EH (cell line): Measurements from ENCODE around the gene AHRR.
"Not testable (repeated sequence)": the region's sequence is repeated elsewhere in the genome, so short reads cannot be mapped to it uniquely, and the experiment has no call there.

Source experiments
- DNase-seq: peaks from one replicate; pipeline ENCODE4 v3.0.0-alpha.2; 2015; ENCODE audit warnings: low read depth

Gene AHRR

DNA sequence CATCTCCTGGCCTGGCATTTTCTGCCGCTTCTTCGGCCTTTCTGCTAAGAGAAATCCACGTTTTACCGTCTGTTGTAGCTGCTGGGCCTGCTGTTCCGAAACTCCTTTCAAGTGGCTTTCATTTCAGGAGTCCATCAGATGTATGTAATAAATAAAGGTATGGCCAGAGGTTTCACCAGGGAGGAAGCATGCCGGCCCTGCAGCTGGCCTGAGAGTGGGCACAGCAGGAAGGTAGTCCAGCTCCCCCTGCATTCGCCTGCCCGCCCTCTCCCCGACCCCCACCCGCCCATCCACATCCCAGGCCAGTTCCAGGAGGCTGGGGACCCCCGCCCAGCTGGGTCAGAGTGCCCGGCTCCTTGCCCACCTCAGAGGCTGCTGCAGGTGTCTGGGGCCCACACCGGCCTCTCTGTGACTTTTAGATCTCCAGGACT, 75.0 kb downstream of the AHRR start:
- DNase-seq, result no peak

DNA sequence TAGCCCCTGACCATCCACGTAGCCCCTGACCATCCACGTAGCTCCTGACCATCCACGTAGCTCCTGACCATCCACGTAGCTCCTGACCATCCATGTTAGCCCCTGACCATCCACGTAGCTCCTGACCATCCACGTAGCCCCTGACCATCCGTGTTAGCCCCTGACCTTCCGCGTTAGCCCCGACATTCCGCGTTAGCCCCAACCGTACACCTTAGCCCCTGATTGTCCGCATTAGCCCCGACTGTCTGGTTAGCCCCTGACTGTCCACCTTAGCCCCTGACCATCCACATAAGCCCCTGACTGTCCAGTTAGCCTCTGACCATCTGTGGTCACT, 76.6 kb downstream of the AHRR start:
- not testable (repeated sequence) for DNase-seq

DNA sequence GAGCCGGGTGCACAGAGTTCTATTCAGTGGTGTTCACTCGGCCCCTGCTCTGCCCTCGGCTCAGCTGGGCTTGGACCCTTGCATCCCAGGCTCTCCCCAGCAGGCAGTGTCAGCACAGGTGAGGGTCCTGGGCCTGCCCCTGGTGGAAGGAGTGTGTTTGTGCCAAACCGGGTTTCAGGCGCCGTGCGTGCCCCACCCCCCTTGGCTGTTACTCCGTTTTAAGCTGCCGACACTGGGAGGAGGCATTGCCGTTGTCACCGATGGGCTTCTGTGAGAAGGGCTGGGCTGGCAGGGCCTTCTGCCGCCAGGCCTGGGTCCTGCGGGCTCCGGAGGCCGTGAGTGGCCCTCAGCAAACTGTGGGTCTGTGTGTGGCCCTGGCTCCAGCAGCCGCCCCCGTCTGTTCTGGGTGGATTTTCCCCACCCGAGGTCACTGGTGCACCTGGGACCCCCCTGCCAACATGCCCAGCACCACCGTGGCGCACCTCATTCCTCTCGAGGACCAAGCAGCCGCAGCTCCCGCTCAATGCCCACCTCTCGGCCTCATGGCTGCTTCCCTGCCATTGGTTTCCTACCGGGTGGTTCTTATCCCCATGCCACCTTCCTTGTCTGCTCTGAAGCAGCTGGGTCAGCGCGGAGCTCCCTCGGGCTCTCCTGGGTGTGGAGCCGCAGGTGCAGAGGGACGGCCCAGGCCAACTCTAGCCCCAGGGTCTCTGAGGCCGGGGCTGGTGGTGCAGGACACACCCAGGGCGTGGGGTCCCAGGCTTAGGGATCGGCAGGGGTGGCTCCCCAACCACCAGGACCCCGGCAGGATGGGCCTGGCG, 77.2 kb downstream of the AHRR start:
- DNase-seq, result no peak

DNA sequence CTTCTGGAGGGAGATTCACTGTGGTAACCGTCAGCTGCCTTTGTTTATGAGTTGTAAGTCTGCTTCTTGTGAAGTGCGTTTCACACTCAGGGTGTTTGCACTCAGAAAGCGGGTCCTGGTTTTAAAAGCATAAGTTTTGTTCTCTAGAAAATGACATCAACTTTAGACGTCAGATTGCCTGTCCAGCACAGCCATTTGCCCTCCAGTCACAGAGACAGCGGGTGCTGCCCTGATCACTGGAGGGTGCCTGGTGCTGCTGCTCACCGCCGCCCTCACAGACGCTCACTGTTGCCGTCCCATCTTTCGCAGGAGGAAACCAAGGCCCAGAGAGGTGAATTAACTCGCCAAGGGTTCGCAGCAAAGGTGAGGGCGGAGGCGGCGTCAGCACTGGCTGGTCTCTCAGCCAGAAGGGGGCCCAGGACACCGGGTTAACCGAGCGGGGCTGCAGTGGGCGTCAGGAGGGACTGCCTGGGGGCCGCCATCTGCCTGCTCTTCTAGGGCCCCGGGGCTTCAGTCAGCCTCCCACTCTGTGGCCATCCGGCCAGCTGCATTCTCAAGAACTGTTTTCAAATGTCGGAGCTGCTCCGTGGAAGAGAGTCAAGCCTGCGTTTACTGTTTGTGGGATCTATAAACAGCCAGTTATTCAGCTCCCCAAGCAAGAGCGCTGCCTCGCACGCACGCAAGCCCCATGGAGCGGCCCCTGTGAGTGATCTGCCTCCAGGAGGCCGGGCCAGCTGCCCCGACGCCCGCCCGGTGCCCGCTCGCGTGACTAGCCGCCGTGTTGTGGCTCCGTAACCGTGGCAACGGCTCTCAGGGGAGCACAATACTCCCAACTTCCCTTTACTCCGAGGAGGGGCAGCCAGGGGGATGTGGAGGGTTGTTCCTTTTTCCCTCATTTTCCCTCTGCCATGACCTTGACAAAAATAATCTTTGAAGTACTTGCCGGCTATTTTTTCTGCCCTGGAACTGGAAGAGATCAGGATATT, 78.1 kb downstream of the AHRR start:
- peak; percentile 99 for DNase-seq

DNA sequence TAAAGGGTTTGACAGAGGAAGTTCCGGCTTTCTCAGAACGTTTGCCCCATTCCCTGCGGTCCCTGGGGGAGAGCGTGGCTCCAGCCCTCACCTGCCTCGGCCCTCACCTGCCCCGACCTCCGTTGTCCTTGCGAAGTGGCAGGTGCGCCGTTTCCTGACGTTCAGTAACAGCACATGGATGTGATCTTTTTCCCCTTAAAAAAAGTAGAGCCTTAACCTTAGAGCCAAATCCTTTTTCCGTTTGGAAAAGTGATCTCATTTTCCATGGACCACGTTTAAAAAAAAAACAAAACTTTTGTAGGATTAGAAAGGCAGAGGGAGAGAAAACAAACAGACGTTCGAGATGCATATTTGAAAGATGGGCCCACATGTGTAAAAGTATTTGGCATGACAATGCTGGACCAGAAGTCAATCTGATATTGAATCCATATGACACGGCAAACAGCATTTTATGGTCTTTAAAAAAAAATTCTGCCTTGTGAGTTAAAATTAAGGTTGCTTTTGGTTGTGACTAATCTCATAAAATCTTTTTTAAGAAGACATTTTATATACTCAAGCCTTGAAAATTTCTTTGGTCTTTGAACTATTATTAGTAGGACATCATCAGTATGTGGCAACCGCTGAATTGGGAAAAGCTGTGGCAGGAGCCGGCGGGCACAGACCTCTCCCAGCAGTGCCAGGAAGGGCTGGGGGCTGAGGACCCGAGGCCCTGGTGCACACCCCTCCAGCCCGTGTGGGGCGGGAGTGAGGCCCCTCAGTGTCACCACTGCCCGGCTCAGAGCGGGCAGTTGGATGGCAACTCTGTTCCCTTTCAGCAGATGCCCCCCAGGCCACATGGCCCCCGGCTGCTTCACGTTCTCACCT, 79.0 kb downstream of the AHRR start:
- DNase-seq, result peak; percentile 99

DNA sequence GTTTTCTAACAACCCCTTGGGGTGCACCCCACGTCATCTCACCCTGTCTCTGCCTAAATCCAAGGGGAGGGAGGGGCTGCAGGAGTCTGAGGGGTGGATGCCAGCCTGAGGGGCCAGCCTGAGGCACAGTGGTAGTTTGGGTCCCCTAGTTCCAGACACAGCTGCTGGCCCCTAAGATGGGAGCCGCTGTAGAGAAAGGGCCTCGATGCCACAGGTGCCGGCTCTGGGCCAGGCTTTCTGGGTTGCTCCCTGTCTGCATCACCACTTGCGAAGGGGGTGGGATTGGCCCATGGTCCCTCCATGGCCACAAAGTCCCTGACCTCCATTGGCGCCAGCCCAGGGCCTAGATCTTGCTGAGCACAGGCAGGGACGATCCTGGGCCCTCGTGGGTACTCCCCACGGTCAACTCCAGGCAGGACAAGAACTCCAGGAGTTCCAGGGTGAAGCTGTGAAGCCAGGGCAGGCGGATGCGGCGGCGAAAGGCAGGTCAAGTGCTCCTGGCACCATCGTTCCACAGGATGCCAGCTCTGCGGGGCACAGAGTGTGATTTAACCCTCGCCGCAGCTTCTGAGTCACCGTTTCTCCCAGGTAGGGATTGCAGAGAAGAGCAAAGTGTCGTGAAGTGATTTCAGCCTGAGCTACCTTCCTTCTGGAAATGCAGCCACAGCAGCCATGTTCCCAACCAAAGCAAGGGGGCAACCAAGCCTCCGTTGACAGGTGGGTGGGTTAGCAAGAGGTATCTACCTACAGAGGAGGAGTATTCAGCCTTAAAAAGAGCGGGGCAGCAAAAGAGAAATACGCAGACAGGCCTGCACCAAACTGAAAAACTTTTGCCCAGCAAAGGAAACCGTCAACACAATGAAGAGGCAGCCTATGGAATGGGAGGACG, 79.9 kb downstream of the AHRR start:
- no peak for DNase-seq

DNA sequence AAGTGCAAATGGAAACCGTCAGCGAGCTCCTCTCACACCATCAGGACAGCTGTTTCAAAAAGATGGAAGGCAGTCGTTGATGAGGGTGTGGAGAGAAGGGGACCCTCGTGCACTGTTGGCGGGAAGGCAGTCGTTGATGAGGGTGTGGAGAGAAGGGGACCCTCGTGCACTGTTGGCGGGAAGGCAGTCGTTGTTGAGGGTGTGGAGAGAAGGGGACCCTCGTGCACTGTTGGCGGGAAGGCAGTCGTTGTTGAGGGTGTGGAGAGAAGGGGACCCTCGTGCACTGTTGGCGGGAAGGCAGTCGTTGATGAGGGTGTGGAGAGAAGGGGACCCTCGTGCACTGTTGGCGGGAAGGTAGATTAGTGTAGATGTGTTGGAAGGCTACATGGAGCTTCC, 80.7 kb downstream of the AHRR start:
- not testable (repeated sequence) for DNase-seq

DNA sequence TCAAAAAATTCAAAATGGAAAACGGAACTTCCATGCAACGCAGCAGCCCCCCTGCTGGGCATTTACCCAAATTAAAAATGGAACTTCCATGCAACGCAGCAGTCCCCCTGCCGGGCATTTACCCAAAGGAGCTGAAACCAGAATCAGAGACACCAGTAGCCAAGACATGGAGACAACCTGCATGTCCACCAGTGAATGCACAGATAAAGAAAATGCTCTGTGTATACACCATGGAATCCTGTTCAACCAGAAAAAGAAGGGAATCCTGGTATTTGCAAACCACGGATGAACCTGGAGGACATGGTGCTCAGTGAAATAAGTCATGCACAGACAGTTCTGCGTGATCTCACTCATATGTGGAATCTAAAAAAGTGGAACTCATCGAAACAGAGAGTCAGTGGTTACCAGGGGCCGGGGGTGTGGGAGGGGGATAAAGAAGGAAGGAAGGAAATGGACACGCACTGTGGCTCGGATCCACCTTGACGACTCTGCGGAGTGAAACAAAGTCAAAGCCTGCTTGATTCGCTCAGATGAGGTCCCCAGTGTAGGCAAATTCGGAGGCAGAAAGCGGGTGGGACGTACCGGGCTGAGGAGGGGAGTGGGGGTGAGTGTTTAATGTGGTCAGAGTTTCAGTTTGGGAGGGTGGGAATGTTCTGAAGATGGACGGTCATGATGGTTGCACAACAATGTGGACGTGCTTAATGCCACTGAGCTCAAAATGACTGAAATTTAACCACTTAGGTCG, 81.3 kb downstream of the AHRR start:
- DNase-seq, result no peak

DNA sequence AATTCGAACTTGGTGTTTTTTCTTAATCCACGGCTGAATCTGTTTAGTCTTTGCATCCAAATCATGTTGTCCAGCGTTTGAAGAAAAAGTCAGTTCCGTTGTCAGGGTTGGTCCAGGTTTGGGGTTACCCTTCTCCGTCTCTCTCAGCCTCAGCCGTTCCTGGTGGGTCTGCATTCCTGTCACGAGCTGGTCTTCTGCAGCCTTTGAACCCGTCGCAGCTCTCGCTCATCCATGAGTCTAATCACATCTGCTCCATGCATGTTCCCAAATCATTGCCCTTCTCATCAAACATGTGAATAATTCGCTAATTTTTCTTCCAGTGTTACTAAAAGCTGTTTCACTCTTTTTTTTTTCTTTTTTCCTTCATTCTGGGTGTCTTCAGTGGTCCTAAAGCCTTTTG, 82.5 kb downstream of the AHRR start:
- DNase-seq, result no peak

DNA sequence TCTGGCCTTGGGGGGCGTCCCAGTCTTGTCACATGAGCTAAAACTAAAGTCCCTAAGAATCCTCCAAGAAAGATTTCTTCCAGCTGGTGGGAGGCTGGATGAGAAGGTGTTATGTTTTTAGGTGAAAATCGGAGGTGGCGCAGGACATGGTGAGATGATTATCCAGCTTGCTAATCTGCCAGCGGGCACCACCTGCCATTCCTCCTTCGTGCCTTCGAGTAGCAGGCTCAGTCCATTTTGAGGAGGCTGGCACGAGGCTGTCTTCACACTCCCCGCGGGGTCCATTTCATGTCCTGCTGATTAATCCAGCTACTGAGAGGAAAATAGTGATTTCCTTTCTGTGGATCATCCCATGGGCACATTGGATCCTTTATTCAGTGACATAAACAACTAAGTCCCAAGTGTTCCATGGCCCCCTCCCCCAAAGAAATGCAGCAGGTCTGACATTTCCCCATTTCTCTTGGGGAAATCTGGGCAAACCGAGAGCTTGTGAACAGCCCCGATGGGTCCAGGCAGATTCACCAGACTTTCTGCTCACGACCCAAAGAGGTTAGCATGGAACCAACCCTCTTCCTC, 83.2 kb downstream of the AHRR start:
- no peak for DNase-seq

DNA sequence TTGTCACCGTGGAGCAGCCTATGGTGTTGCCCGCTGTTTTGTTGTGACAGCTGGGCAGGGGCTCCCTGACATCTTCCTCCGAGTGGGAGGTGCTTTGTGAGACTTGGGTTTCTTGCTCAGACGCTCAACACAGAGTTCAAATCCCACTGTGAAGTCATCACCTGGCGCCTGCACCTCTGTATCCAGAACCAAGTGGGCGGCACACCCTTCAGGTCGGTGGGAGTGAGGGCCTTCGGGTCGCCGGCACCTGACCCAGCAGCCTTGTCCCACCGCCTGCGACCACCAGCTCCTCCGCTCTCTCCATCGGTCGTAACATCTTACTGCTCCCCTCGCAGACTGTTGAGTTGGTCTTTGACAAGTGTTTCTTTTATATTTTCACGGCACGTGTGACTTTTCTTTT, 83.9 kb downstream of the AHRR start:
- no peak for DNase-seq

DNA sequence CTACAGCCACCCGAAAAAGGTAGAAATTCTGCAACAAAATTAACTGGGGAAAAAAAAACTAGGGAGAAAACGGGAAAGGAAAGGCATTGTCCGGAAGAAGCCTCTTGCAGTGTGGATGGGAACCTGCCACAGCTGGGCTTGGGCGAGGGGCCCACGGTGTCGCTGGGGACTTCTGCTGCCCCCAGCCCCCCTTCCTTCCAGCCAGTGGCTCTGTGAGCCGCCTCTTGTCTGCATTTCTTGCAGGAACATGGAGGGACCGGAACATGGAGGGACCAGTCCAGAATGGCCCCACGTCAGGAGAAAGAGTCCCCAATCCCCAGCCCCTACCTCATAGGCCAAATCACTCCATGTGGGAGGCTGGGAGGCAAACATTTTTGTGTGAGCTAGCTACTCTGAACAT, 84.5 kb downstream of the AHRR start:
- DNase-seq, result no peak

DNA sequence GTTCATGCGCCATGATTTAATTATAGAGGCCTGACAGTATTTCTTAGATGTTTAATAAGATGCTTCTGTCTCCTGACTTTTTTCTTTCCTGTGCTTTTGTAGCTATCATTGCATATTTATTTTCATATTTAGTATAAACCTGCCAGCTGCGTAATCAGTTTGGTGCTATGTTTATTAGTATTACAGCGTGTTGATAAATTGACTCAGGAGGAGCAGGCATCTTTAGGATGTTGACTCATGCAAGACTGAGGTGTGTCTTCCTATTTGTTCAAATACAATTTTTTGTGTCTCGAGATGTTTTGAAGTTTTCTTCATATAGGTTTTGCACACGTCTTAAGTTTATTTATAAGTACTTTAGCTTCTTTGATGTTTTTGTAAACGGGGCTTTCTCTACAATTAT, 85.5 kb downstream of the AHRR start:
- DNase-seq, result no peak

DNA sequence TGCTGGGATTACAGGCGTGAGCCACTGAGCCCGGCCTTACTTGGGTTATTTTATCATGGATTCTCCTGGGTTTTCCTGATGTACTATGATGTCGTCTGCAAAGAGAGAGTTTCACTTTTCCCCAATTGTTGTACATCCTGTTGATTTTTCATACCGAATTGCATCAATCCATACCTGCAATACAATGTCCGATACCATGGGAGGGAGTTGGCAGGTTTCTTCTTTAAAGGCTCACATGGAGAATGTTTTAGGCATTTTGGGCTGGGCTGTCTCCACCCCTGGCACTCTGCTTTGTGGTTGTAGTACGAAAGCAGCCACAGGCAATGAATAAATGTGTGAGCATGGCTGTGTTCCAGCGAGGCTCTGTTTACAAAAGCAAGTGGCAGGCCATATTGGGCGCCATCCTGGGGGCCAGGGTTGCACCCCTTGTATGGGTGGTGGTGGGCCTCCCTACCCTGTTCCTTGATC, 86.3 kb downstream of the AHRR start:
- no peak for DNase-seq

DNA sequence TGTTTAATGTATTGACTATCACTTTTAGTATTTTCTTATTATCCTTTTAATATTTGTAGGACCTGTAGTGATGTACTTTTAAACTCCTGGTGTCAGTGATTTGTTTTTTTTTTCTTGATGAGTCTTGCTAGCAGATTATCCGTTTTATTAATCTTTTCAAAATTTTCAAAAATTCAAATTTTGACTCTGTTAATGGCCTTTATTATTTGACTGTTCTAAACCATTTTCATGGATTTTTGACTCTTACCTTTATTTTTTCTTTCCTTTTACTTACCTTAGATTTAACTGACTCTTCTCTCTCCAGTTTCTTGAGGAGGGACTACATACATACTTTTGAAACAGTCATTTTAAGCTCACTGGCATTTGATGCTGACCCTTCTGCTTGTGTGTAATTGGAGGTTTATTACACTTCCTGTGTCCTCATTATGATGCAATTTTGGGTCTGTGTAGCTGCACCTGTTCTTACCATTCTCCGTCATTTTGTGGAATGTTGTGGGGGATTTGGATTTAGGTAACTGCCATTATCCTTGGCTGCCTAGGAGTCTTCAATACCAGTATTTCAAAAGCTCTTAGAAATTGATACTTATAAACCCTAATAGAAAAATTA, 89.5 kb downstream of the AHRR start:
- no peak for DNase-seq

DNA sequence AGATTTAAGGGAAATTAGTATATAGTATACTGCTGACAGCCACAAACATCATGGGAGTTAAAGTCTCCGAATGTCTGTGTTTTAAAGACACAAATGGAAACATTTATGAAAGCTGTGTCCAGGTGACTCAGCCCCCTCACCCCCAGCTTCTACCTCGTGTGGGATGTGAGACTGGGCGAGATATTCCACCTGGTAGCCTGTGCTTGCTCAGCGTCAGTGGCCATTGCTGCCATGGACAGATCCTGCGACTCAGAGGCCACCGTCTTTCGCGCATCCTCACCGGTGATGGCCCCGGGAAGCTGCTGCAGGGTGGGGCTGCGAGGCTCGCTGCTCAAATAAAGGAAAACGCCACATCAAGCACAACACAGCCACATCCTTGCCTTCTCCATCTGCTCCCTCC, 90.2 kb downstream of the AHRR start:
- no peak for DNase-seq

DNA sequence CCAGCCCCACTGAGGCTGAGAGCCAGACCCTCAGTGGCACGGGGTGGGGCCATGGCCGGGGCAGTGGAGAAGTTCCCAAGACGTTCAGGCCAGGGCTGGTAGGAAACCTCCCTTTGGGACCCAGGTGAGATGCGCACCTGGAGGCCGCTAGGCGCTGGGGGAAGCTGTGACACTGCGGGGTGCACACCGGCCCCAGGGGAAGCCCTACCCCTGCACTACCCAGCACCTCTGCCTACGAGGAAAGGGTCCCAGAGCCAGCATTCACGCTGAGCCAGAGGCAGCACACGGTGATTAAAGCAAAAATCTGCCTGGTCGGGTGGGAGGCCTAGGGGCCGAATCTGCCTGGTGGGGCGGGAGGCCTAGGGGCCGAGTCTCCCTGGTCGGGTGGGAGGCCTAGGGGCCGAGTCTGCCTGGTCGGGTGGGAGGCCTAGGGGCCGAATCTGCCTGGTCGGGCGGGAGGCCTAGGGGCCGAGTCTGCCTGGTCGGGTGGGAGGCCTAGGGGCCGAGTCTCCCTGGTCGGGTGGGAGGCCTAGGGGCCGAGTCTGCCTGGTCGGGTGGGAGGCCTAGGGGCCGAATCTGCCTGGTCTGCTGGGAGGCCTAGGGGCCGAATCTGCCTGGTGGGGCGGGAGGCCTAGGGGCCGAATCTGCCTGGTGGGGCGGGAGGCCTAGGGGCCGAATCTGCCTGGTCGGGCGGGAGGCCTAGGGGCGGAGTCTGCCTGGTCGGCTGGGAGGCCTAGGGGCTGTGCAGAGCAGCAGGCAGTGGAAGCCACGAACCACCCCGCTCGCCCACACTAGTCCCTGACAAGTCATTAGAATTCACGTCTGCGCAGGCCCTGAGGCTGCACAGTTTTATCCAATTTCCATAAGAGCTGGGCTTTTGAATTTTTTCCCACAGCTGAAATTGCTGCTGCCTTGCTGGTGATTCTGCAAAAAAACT, 93.7 kb downstream of the AHRR start:
- peak; percentile 32 for DNase-seq

DNA sequence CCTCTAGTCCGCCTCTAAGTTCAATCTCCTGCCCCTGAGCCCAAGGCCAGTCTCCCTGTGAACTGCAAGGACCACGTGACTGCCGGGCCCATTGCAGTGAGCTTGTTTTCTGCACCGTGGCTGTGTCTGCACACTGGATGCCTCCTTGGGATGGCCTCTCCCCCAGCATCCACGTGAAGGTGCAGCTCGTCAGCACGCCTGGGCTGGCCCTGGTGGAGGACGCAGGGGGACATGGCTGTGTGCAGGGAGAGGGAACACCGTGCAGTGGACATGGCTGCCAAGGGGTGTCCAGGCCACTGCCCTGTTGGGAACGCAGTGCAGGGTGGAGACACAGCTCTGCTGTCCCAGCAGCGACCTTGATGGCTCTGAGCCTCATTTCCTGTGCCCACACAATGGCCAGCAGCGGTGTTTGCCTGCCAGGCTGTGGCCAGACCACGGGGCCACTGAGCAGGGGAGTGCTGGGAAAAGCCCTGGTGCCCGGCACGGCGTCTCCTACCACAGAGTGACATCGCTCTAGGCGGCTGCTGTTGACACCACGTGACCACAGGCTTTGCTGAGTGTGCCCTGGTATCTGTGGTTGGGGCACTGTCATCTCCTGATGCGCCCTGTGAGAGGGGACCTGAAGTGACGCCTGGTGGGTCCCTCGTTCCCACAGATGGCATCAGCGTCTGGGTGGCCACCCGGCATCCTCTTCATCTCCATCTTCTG, 94.6 kb downstream of the AHRR start:
- no peak for DNase-seq
